ENCODE measurements around the gene GOLGA6L10. TPM values are rescaled to one million over a fixed set of nuclear protein-coding genes. Genes with fewer than 3 reads are reported as not detected.

Gene GOLGA6L10
- total and polyA plus RNA-seq, 2 of the 4 experiments (the other 2 are of a cell fraction): under 0.01 to 0.79 TPM

Other genes with a start within 250 kb of the GOLGA6L10 start
- gene EFL1, start 86.7 kb downstream of the GOLGA6L10 start, total RNA-seq (2012; rRNA removed): 24.6 and 27.8 TPM in 2 replicates
- 8.7 and 10.1 TPM in 2 replicates for gene EFL1, start 86.7 kb downstream of the GOLGA6L10 start, polyA plus RNA-seq (2012; rRNA removed)
- gene SAXO2, start 86.7 kb downstream of the GOLGA6L10 start, total RNA-seq (2012; rRNA removed): 0.28 TPM in 1 of 2 replicates, not detected in the other
- 0.14 and 0.42 TPM in 2 replicates for gene SAXO2, start 86.7 kb downstream of the GOLGA6L10 start, polyA plus RNA-seq (2012; rRNA removed)
- gene GOLGA6L9, start 80.3 kb upstream of the GOLGA6L10 start, total RNA-seq (2012; rRNA removed): 0.90 and 1.1 TPM in 2 replicates
- 1.7 and 2.6 TPM in 2 replicates for gene GOLGA6L9, start 80.3 kb upstream of the GOLGA6L10 start, polyA plus RNA-seq (2012; rRNA removed)
- gene RPS17, start 191.0 kb upstream of the GOLGA6L10 start, total RNA-seq (2012; rRNA removed): 2,617 and 3,477 TPM in 2 replicates
- 4,201 and 5,358 TPM in 2 replicates for gene RPS17, start 191.0 kb upstream of the GOLGA6L10 start, polyA plus RNA-seq (2012; rRNA removed)